HG02642 (cell line): ENCODE data around the gene CPXM1.
"Not testable (repeated sequence)": the region's sequence is repeated elsewhere in the genome, so short reads cannot be mapped to it uniquely, and the experiment has no call there.

Experiments
- ATAC-seq: cut with Tn5 transposase; IDR thresholded peaks from one replicate; pipeline ENCODE4 v1.9.1; 2021; ENCODE audit warnings: mild to moderate bottlenecking; ENCODE audit not compliant: unreplicated experiment, poor library complexity

Gene CPXM1

DNA sequence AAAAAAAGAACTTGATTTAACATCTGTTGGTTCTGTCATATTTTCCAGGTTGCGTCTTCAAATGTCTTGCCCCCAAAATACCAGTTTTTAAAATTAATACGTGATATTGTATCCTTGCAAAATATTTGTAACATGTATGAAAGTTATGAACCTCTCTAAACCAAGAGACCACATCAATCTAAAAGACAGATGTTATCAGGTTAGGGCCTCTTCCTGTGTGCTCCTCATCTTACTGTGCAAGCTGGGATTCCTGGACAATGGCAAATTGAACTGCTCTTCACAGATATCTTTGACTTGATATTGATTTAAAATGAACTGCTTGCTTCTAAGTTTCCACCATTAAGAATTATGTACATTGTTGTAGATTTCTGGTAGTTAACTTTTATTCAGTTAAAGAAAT, 25.3 kb upstream of the CPXM1 start:
- no peak for ATAC-seq

DNA sequence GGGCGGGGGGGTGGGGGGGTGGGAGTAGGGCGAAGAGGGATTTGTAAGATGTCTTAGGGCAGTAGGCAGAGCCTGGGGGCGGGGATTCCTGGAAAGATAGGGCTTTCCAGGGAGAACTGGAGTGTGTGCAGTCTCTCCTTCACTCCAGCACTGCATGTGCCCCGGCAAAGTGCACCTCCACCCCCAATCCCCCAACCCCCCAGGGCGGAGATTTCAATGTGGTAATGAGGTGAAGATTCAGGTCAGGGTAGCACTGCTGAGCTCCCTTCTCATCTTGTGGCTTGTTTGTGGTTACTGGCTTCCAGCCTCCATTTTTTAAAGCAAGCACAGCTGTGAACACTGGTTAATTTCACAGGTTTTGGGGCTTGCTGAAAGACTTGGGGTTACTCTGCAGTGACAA, 21.6 kb upstream of the CPXM1 start:
- ATAC-seq = no peak

- ATAC-seq = no peak
These were observed 20.8 kb upstream of the CPXM1 start for GRCh38 chr20:2820896-2821869.

- no peak for ATAC-seq
These were observed 19.9 kb upstream of the CPXM1 start for GRCh38 chr20:2820084-2820895.

DNA sequence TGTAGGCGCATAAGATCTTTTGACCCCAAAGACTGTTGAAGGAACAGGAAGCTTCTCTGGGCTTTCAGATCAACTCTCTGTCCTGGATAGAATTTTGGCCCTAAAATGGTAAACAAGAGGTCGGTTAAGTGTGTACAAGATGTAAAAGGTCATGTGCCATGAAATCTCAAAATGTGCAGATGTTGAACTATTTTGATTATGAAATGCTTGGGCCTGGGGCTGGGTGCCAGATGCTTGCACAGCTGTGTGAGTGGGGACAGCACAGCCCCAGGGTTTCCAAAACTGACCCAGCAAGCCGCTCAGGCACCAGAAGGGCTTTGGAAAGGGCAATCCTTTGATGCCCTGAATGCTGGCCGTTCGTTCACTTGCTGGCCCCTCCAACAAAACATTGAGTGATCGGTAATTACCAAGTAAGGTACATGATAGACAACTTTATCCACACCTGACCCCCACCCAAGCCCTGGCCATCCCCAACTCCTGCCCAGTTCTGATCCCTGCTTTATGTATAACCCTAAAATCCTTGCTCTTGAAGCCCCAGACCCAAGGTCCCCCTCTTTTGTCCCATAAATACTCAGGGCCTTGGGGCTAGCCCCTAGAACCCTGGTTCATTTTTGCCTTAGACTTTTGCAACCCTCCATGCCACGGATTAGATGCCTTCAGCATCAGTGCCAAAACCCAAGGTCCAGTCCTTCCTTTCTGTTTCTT, 17.6 kb upstream of the CPXM1 start:
- no peak for ATAC-seq

DNA sequence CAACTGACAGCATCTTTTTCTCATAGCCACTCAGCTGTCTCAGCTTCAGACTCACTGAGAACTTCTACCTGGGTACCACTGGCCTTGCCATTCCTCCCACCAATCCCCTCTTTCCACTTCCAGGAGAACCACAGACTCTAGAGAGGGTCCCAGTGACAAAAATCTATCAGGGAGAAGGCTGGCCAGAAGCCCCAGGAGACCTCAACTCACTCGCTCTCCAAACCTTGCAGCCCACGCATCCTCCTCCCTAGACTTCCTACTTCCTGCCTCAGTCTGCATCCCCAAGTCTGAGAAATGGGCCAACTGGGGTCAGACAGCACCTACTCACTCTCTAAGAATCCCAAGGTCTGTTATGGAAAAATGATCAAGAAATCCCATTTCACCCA, 16.9 kb upstream of the CPXM1 start:
- ATAC-seq = no peak

DNA sequence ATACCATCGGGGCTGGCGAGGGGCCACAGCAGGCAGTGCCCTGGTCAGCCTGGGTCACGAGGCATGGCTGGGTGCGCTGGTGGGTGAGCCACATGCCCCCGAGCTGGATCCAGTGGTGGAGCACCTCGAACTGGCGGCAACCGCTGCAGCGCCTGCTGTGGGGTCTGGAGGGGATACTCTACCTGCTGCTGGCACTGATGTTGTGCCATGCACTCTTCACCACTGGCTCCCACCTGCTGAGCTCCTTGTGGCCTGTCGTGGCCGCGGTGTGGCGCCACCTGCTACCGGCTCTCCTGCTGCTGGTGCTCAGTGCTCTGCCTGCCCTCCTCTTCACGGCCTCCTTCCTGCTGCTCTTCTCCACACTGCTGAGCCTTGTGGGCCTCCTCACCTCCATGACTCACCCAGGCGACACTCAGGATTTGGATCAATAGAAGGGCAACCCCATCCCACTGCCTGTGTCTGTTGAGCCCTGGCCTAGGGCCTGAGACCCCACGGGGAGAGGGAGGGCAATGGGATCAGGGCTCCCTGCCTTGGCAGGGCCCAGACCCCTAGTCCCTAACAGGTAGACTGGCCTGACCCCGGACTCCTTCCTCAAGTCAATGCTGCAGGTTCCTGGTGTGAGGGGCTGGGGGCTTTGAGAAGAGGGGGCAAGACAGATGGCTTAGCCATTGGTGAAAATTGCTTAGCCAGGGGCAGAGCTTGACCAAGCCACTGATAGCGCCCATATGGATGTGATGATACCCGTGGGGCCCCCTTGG, 16.3 kb upstream of the CPXM1 start:
- ATAC-seq = no peak

- ATAC-seq = no peak
These were observed 15.7 kb upstream of the CPXM1 start, which contains the start of gene TMEM239 for GRCh38 chr20:2816030-2816582. Gene TMEM239, plus strand, starts transcription at chr20:2816364. Its CDS starts 191 bp downstream, at chr20:2816555.

DNA sequence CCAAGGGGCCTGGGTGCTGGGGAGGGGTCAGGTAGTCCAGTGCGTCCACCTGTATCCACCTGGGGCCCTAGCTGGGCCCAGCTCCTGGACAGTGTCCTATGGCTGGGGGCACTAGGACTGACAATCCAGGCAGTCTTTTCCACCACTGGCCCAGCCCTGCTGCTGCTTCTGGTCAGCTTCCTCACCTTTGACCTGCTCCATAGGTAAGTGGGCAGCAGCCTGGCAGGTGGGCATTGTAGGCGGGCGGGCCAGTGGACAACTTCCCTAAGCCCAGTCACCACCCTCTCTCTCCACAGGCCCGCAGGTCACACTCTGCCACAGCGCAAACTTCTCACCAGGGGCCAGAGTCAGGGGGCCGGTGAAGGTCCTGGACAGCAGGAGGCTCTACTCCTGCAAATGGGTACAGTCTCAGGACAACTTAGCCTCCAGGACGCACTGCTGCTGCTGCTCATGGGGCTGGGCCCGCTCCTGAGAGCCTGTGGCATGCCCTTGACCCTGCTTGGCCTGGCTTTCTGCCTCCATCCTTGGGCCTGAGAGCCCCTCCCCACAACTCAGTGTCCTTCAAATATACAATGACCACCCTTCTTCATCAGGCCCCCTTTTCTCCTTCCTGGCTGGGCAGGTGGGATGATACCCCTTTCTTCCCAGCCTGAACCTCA, 14.9 kb upstream of the CPXM1 start:
- no peak for ATAC-seq

GRCh38 chr20:2814587-2815051, 14.2 kb upstream of the CPXM1 start, which contains the start of gene C20orf141:
Gene C20orf141, plus strand, starts transcription at chr20:2814987. Its CDS starts 198 bp downstream, at chr20:2815185.
- no peak for ATAC-seq

GRCh38 chr20:2814076-2814475, 13.6 kb upstream of the CPXM1 start:
- no peak for ATAC-seq

GRCh38 chr20:2812189-2812588, 11.8 kb upstream of the CPXM1 start:
- no peak for ATAC-seq

GRCh38 chr20:2809690-2810089, 9.3 kb upstream of the CPXM1 start:
- no peak for ATAC-seq

DNA sequence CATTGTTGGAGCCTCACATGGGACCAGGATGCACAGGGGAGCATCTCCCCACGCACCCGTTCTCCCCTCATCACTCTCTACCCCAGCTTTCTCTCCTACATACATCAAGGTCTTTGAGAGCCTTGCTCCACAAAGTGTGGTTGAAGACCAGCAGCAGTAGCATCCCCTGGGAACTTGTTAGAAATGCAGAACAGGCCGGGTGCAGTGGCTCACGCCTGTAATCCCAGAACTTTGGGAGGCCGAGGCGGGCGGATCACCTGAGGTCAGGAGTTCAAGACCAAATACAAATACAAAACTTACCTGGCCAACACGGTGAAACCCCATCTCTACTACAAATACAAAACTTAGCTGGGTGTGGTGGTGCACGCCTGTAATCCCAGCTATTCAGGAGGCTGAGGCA, 7.5 kb upstream of the CPXM1 start:
- ATAC-seq = not testable (repeated sequence)

- ATAC-seq = no peak
These were observed 6.6 kb upstream of the CPXM1 start for GRCh38 chr20:2807019-2807418.

- ATAC-seq = no peak
These were observed 5.9 kb upstream of the CPXM1 start for GRCh38 chr20:2806351-2806701.

DNA sequence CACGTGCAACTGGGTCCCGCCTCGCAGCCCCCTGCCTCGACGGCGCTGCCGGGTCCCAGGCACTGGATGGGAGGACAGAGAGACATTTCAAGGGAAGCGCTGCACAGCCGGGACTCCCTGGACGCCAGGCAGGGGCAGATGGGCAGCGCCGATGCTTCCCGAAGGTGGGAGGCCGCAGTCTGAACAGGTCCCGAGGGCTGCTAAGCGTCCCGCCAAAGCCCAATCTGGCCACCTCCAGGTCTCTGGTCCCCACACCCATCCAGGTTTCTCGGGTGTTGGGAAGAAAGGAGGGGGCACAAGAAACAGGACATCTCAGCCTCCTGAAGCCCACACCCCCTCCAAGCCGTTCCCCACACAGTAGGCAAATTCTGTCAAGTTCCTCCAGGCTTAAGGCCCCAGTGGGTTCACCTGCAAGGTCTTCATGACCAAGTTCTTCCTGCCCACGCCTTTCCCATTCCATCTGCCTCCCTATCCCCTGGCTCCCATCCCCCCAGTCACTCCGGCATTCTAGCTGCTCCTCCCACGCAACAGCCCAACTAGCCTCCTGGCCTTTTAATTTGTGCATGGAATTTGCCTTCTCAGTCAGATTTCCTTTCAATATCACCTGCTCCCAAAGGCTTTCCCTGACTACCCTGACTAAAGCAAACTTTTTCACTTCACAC, 5.4 kb upstream of the CPXM1 start:
- ATAC-seq = no peak
